K562 (cell line): ENCODE results near the gene KIF14.

Source experiments
- ELK3 ChIP-seq: fragments of 450-650 bp; formaldehyde crosslinking; IDR thresholded peaks from 2 replicates; pipeline ENCODE4 v1.4.0; 2020; ENCODE audit warnings: mild to moderate bottlenecking
- EZH2 ChIP-seq: IDR thresholded peaks from 2 replicates; pipeline ENCODE4 v1.6.1; 2012; ENCODE audit warnings: low read depth, mild to moderate bottlenecking, inconsistent platforms, low read length, borderline replicate concordance
- FOXM1 ChIP-seq, 2 experiments: fragments of 450-650 bp in 1 of 2; sonication (generic) in 1 of 2; formaldehyde crosslinking in 1 of 2; IDR thresholded peaks; 2 replicates each; pipeline versions ENCODE4 v1.6.1 to v1.9.0; 2017 to 2022; ENCODE audit warnings: low read depth in 2 of 2, mild to moderate bottlenecking in 2 of 2, missing genetic modification reagents in 1 of 2, moderate library complexity in 1 of 2
- GATAD2B ChIP-seq: fragments of 450-650 bp; IDR thresholded peaks from 2 replicates; pipeline ENCODE4 v1.6.1; 2017; ENCODE audit warnings: mild to moderate bottlenecking, borderline replicate concordance
- HDAC2 ChIP-seq: fragments of 450-650 bp; IDR thresholded peaks from 2 replicates; pipeline ENCODE4 v1.6.1; 2016; ENCODE audit warnings: mild to moderate bottlenecking
- JUN ChIP-seq, 2 experiments: sonication (generic) in 1 of 2; formaldehyde crosslinking in 1 of 2; IDR thresholded peaks; 2 replicates each; pipeline versions ENCODE4 v1.6.1 to v1.8.0; 2012 to 2022; ENCODE audit warnings: borderline replicate concordance in 2 of 2, mild to moderate bottlenecking in 2 of 2, improper control_type of control experiment in 1 of 2, low read depth in 1 of 2, low read length in 1 of 2, missing genetic modification reagents in 1 of 2
- POLR2A ChIP-seq: fragments of 450-650 bp; conservative IDR thresholded peaks from 2 replicates; pipeline ENCODE4 v1.6.1; 2016
- SIRT6 ChIP-seq: IDR thresholded peaks from one replicate; pipeline ENCODE4 v1.6.1; 2012; ENCODE audit warnings: low read depth, mild to moderate bottlenecking, control low read depth, inconsistent platforms, low read length, moderate library complexity
- ZNF12 ChIP-seq: sonication (generic); formaldehyde crosslinking; IDR thresholded peaks from 2 replicates; pipeline ENCODE4 v1.4.0; 2020; ENCODE audit warnings: mild to moderate bottlenecking, missing genetic modification reagents
- ZNF24 ChIP-seq: fragments of 450-650 bp; IDR thresholded peaks from 2 replicates; pipeline ENCODE4 v1.6.1; 2016
- ZNF253 ChIP-seq: fragments of 250-450 bp; sonication (Bioruptor Pico); conservative IDR thresholded peaks from 2 replicates; pipeline ENCODE4 v1.6.1; 2021; ENCODE audit warnings: mild to moderate bottlenecking
- TF ChIP-seq, protein P1 (sequence below), 3 experiments: IDR thresholded peaks in 2 of 3; conservative IDR thresholded peaks in 1 of 3; 2 replicates each; pipeline ENCODE4 v1.5.1; 2011 to 2012; ENCODE audit warnings: low read length in 3 of 3, mild to moderate bottlenecking in 3 of 3, control low read depth in 2 of 3, improper control_type of control experiment in 1 of 3, inconsistent platforms in 1 of 3, low read depth in 1 of 3, mixed read lengths in 1 of 3, moderate library complexity in 1 of 3; ENCODE audit not compliant: insufficient read depth in 2 of 3
- TF ChIP-seq, protein P2 (sequence below): sonication (generic); formaldehyde crosslinking; IDR thresholded peaks from 2 replicates; pipeline ENCODE4 v1.5.0; 2020; ENCODE audit warnings: missing genetic modification reagents

GRCh38 chr1:200547386-200547785 is 73.2 kb downstream of the KIF14 start:
- TF ChIP-seq FOXM1 (IDR thresholded peaks at IDR 0.05; ENCODE audit: low read depth) (no peak), FOXM1 (CRISPR knock-in tag; IDR thresholded peaks at IDR 0.05; ENCODE audit: low read depth) (no peak), GATAD2B (no peak), POLR2A (no peak), SIRT6 (no peak), ZNF253 (no peak), HDAC2 (no peak), JUN (IDR thresholded peaks at IDR 0.05; ENCODE audit: borderline replicate concordance, low read depth, low read length) (no peak), JUN (CRISPR knock-in tag; IDR thresholded peaks at IDR 0.05; ENCODE audit: borderline replicate concordance) (no peak), ELK3 (no peak), EZH2 (no peak), ZNF12 (CRISPR knock-in tag) (no peak), ZNF24 (no peak)
- TF ChIP-seq, protein P1, sequence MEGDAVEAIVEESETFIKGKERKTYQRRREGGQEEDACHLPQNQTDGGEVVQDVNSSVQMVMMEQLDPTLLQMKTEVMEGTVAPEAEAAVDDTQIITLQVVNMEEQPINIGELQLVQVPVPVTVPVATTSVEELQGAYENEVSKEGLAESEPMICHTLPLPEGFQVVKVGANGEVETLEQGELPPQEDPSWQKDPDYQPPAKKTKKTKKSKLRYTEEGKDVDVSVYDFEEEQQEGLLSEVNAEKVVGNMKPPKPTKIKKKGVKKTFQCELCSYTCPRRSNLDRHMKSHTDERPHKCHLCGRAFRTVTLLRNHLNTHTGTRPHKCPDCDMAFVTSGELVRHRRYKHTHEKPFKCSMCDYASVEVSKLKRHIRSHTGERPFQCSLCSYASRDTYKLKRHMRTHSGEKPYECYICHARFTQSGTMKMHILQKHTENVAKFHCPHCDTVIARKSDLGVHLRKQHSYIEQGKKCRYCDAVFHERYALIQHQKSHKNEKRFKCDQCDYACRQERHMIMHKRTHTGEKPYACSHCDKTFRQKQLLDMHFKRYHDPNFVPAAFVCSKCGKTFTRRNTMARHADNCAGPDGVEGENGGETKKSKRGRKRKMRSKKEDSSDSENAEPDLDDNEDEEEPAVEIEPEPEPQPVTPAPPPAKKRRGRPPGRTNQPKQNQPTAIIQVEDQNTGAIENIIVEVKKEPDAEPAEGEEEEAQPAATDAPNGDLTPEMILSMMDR (IDR thresholded peaks at IDR 0.05 in 2 of 3, conservative IDR thresholded peaks at IDR 0.05 in 1 of 3; ENCODE audit: insufficient read depth in 2 of 3, low read depth in 1 of 3, low read length in 3 of 3): no peak
- TF ChIP-seq, protein P2, sequence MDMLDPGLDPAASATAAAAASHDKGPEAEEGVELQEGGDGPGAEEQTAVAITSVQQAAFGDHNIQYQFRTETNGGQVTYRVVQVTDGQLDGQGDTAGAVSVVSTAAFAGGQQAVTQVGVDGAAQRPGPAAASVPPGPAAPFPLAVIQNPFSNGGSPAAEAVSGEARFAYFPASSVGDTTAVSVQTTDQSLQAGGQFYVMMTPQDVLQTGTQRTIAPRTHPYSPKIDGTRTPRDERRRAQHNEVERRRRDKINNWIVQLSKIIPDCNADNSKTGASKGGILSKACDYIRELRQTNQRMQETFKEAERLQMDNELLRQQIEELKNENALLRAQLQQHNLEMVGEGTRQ (CRISPR knock-in tag): no peak
